ENCODE results near the gene SGSM2.

- no peak for TF ChIP-seq POLR2AphosphoS5 (IDR thresholded peaks at IDR 0.05; ENCODE audit: borderline replicate concordance, low read depth, low read length)
- no peak for TF ChIP-seq EZH2 (IDR thresholded peaks at IDR 0.05)
- no peak for TF ChIP-seq FOXP2 (optimal IDR thresholded peaks at IDR 0.05; ENCODE audit: control extremely low read depth, extremely low read length, insufficient read depth)
Observed at GRCh38 chr17:2289878-2290478, 47.3 kb upstream of the SGSM2 start.
